PC-3 (cell line): ENCODE results near the gene GFER. TPM values are rescaled to one million over a fixed set of nuclear protein-coding genes. Genes with fewer than 3 reads are reported as not detected.

Experiments
- ATAC-seq: fragments of 200-7000 bp; cut with Tn5 transposase; 2 replicates; pipeline ENCODE4 v1.9.1; 2020; ENCODE audit warnings: mild to moderate bottlenecking, moderate library complexity
- BruUV-seq: library from RNA; stranded (reverse); fragments of 400-500 nt; replicated peaks from 2 replicates; lab custom pipeline; 2021; lab: Mats Ljungman, UMichigan
- CTCF ChIA-PET: fragments of 300-600 bp; sonication (Branson Sonifier 250); formaldehyde crosslinking; loops from one replicate; lab custom pipeline; 2022; ENCODE audit warnings: antibody characterized with exemption; lab: Charles Lee
- POLR2A ChIA-PET: fragments of 300-600 bp; sonication (Branson Sonifier 250); formaldehyde crosslinking; loops from one replicate; lab custom pipeline; 2022; ENCODE audit warnings: antibody characterized with exemption; ENCODE audit not compliant: unreplicated experiment; lab: Charles Lee
- DNase-seq: peaks from one replicate; pipeline ENCODE4 v3.0.0-alpha.2; 2015
- H2AFZ ChIP-seq: fragments of 300-600 bp; sonication (generic); 2 replicates; pipeline ENCODE4 v1.6.0; 2016; ENCODE audit warnings: antibody characterized with exemption, low read length
- H3F3A ChIP-seq: fragments of 300-600 bp; sonication (generic); one replicate; pipeline ENCODE4 v1.6.0; 2017; ENCODE audit warnings: antibody characterized with exemption, low read length, control low read depth, mild to moderate bottlenecking; ENCODE audit not compliant: unreplicated experiment
- H3K27ac ChIP-seq: fragments of 300-600 bp; sonication (generic); 2 replicates; pipeline ENCODE4 v1.5.1; 2016; ENCODE audit warnings: mild to moderate bottlenecking, low read length
- H3K27me3 ChIP-seq: fragments of 300-600 bp; sonication (generic); 2 replicates; pipeline ENCODE4 v1.6.1; 2016; ENCODE audit warnings: low read length, mixed read lengths
- H3K36me3 ChIP-seq: fragments of 300-600 bp; sonication (generic); 2 replicates; pipeline ENCODE4 v1.6.1; 2016; ENCODE audit warnings: low read depth, mixed run types, low read length, mixed read lengths
- H3K4me1 ChIP-seq: fragments of 300-600 bp; sonication (generic); 2 replicates; pipeline ENCODE4 v1.5.1; 2016; ENCODE audit warnings: low read length; ENCODE audit not compliant: insufficient read depth
- H3K4me2 ChIP-seq: fragments of 300-600 bp; sonication (generic); 2 replicates; pipeline ENCODE4 v1.6.0; 2016; ENCODE audit warnings: low read length
- H3K4me3 ChIP-seq: fragments of 300-600 bp; sonication (generic); 2 replicates; pipeline ENCODE4 v1.5.1; 2016; ENCODE audit warnings: mild to moderate bottlenecking, low read length, mixed read lengths
- H3K79me2 ChIP-seq: fragments of 300-600 bp; sonication (generic); 2 replicates; pipeline ENCODE4 v1.6.1; 2017; ENCODE audit warnings: low read length, mixed read lengths
- H3K9ac ChIP-seq: fragments of 300-600 bp; sonication (generic); 2 replicates; pipeline ENCODE4 v1.6.0; 2016; ENCODE audit warnings: mild to moderate bottlenecking, low read length
- H3K9me2 ChIP-seq: fragments of 300-600 bp; sonication (generic); replicated peaks from 2 replicates; pipeline ENCODE4 v1.6.1; 2016; ENCODE audit warnings: mixed run types, low read length, mixed read lengths
- H3K9me3 ChIP-seq: fragments of 300-600 bp; sonication (generic); 2 replicates; pipeline ENCODE4 v1.6.1; 2016; ENCODE audit warnings: low read length, mixed read lengths
- H4K20me1 ChIP-seq: fragments of 300-600 bp; sonication (generic); 2 replicates; pipeline ENCODE4 v1.6.1; 2016; ENCODE audit warnings: low read length, mixed read lengths
- CTCF ChIP-seq: fragments of 300-600 bp; sonication (generic); conservative IDR thresholded peaks from 2 replicates; pipeline ENCODE4 v1.5.1; 2017; ENCODE audit warnings: antibody characterized with exemption, low read depth, mild to moderate bottlenecking, low read length
- EZH2 ChIP-seq: fragments of 300-600 bp; sonication (generic); IDR thresholded peaks from one replicate; pipeline ENCODE4 v1.6.1; 2017; ENCODE audit warnings: antibody characterized with exemption, mild to moderate bottlenecking, low read length; ENCODE audit not compliant: unreplicated experiment
- EZH2phosphoT487 ChIP-seq: fragments of 300-600 bp; sonication (generic); IDR thresholded peaks from 2 replicates; pipeline ENCODE4 v1.6.1; 2018; ENCODE audit warnings: mild to moderate bottlenecking, antibody characterized with exemption, low read length, borderline replicate concordance
- intact Hi-C: fragments of 100-400 bp; cut with micrococcal nuclease; formaldehyde crosslinking; loops from 2 replicates; pipeline ENCODE4 v1.9.0; 2023
- total RNA-seq: library from RNA; depleted of rRNA; stranded (reverse); fragments of >200 nt; gene quantifications from 2 replicates; pipeline ENCODE4 v1.2.3, GENCODE V29; 2014

Gene GFER
- total RNA-seq, 1 experiment from 2014 or later, result 66.8 TPM

- Histone ChIP-seq H3K9me2 (no peaks in the 10 kb centered on the region), H3K9ac (no peak overlapping the region), H3K27ac (no peak overlapping the region), H3K4me2 (no peak overlapping the region), H3K79me2 (peaks cover 53% of the 10 kb centered on the region), H3F3A (no peaks in the 10 kb centered on the region), H2AFZ (no peak overlapping the region), H3K4me3 (no peak overlapping the region), H3K27me3 (no peaks in the 10 kb centered on the region), H3K9me3 (no peaks in the 10 kb centered on the region), H3K4me1 (peaks cover 14% of the 10 kb centered on the region), H3K36me3 (peaks cover 6% of the 10 kb centered on the region; the same call in 1 of the 2 replicates), H4K20me1 (peaks cover 33% of the 10 kb centered on the region)
- CTCF ChIA-PET, result interaction anchor here (1.0 kb wide), 1 partner anchor 18 kb away, joined by 3 read pairs; no protein-coding TSS in a partner anchor
- intact Hi-C loops, result no loop called here
- no TSS peak for BruUV-seq
- POLR2A ChIA-PET, result no interaction called here
- no peak for ATAC-seq
- TF ChIP-seq EZH2phosphoT487 (no peak), EZH2 (no peak), CTCF (no peak)
- no peak for DNase-seq
Observed at GRCh38 chr16:2003231-2003826, 19.3 kb downstream of the GFER start.

GRCh38 chr16:2003827-2004641, 20.0 kb downstream of the GFER start:
- H3K9ac ChIP-seq, result no peak overlapping the region
- no peak overlapping the region for H3K4me3 ChIP-seq
- no peaks in the 10 kb centered on the region for H3F3A ChIP-seq
- POLR2A ChIA-PET, result no interaction called here
- intact Hi-C loops, result no loop called here
- DNase-seq, result peak; percentile 80
- CTCF ChIA-PET, result interaction anchor here (0.6 to 1.0 kb wide), 4 partner anchors 9 to 136 kb away, joined by 3 to 4 read pairs (median 3); partner anchors contain the start of gene NHERF2
- no TSS peak for BruUV-seq
- H3K79me2 ChIP-seq, result peaks cover 60% of the 10 kb centered on the region
- ATAC-seq, result peak; percentile 65
- H3K9me2 ChIP-seq, result no peaks in the 10 kb centered on the region
- H3K27ac ChIP-seq, result no peak overlapping the region
- peaks cover 33% of the 10 kb centered on the region for H4K20me1 ChIP-seq
- peaks cover 16% of the 10 kb centered on the region for H3K4me1 ChIP-seq
- peak; percentile 82 for TF ChIP-seq CTCF
- no peak for TF ChIP-seq EZH2
- TF ChIP-seq EZH2phosphoT487, result no peak
- no peaks in the 10 kb centered on the region for H3K27me3 ChIP-seq
- H3K4me2 ChIP-seq, result no peak overlapping the region
- no peaks in the 10 kb centered on the region for H3K9me3 ChIP-seq
- peaks cover 6% of the 10 kb centered on the region; the same call in 1 of the 2 replicates for H3K36me3 ChIP-seq
- H2AFZ ChIP-seq, result no peak overlapping the region
